SH-SY5Y (cell line): ENCODE results near the gene IMMP2L.

Experiments used
- GATA2 ChIP-seq: IDR thresholded peaks from 2 replicates; pipeline ENCODE4 v1.6.1; 2011; ENCODE audit warnings: mild to moderate bottlenecking, low read depth, low read length
- GATA3 ChIP-seq: IDR thresholded peaks from 2 replicates; pipeline ENCODE4 v1.6.1; 2011; ENCODE audit warnings: low read depth, mild to moderate bottlenecking, low read length, moderate library complexity

- TF ChIP-seq GATA2 (no peak), GATA3 (no peak)
These were observed 873.4 kb downstream of the IMMP2L start for GRCh38 chr7:110688908-110689307.
